ENCODE measurements around the gene RCAN2. TPM values are rescaled to one million over a fixed set of nuclear protein-coding genes. Genes with fewer than 3 reads are reported as not detected.

The RCAN2 gene
- total and polyA plus RNA-seq, 8 donors, result 1.7 to 19.0 (median 3.4) TPM

- intact Hi-C loops (cut with DNase I), result no loop called here
- Histone ChIP-seq H3K4me3 (no peak overlapping the region), H3K9me3 (no peaks in the 10 kb centered on the region), H3K36me3 (no peaks in the 10 kb centered on the region), H3K4me1 (peaks cover 6 to 14% (median 12%) of the 10 kb centered on the region in 3 donors), H3K27ac (no peak overlapping the region), H3K27me3 (no peaks in the 10 kb centered on the region)
- WGBS, 2 donors, result 64 to 74% methylated on average over 2 of the region's 2 CpGs
- FAIRE-seq (no peak), ATAC-seq (no peak), DNase-seq (no peak)
- TF ChIP-seq, protein P1, sequence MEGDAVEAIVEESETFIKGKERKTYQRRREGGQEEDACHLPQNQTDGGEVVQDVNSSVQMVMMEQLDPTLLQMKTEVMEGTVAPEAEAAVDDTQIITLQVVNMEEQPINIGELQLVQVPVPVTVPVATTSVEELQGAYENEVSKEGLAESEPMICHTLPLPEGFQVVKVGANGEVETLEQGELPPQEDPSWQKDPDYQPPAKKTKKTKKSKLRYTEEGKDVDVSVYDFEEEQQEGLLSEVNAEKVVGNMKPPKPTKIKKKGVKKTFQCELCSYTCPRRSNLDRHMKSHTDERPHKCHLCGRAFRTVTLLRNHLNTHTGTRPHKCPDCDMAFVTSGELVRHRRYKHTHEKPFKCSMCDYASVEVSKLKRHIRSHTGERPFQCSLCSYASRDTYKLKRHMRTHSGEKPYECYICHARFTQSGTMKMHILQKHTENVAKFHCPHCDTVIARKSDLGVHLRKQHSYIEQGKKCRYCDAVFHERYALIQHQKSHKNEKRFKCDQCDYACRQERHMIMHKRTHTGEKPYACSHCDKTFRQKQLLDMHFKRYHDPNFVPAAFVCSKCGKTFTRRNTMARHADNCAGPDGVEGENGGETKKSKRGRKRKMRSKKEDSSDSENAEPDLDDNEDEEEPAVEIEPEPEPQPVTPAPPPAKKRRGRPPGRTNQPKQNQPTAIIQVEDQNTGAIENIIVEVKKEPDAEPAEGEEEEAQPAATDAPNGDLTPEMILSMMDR (IDR thresholded peaks at IDR 0.05), result no peak
Measured at GRCh38 chr6:46513533-46513932, 22.3 kb upstream of the RCAN2 start.

DNA sequence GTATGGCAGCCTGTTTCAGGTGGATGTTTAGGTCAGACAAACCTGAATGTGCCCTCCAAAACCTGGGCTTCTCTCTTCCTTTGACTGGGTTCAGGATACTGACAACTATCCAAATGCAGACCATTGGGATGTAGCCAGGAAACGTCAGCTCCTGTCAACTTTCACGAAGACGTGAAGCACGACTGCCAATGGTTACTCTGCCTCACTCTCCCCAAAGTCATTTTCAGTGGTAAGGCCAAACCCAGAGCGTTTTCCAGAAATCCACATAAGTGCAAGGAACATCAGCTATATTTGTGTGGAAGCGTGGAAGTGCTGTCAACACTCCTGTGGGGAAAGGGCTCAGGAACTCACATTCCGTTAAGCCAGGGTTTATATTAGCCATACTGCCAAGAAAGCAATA, 20.1 kb upstream of the RCAN2 start:
- DNase-seq, result no peak
- Histone ChIP-seq H3K27ac (peak overlapping the region in 1 of 4 donors; percentile 43), H3K4me1 (peaks cover 17 to 25% (median 23%) of the 10 kb centered on the region in 3 donors), H3K36me3 (no peaks in the 10 kb centered on the region), H3K4me3 (no peak overlapping the region), H3K27me3 (no peaks in the 10 kb centered on the region), H3K9me3 (no peaks in the 10 kb centered on the region)
- intact Hi-C loops (cut with DNase I), result no loop called here
- no peak for ATAC-seq
- TF ChIP-seq, protein P1 (IDR thresholded peaks at IDR 0.05), result no peak
- 70 to 79% methylated on average over 7 of the region's 7 CpGs for WGBS, 2 donors
- no peak for FAIRE-seq

DNA sequence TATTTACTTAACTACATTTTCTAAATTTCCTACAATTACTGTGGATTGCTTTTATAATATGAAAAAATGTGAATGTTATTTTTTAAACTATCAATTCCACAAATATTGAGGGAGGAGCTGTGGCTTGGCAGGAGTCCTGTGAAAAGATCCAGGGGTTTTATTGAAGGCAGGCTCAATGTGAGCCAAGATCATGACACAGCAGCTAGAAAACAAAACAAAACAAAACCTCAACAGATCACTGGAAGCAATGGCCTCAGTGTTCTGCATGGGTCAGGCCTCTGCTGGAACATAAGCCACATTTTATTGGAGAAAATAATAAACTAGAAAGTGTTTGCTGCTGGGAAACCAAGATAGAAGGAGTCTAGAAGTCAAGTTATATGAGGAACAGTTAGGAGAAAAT, 19.4 kb upstream of the RCAN2 start:
- no peaks in the 10 kb centered on the region for H3K9me3 ChIP-seq
- peak in 1 of 6 donors; percentile 28 for DNase-seq
- H3K4me3 ChIP-seq, result no peak overlapping the region
- peak overlapping the region in 2 of 4 donors; percentile 3 to 43 for H3K27ac ChIP-seq
- H3K27me3 ChIP-seq, result no peaks in the 10 kb centered on the region
- TF ChIP-seq, protein P1 (IDR thresholded peaks at IDR 0.05), result no peak
- no peak for FAIRE-seq
- intact Hi-C loops (cut with DNase I), result no loop called here
- H3K36me3 ChIP-seq, result no peaks in the 10 kb centered on the region
- ATAC-seq, result peak in 3 of 4 donors; percentile 49 to 64 (median 63)
- peaks cover 17 to 25% (median 23%) of the 10 kb centered on the region in 3 donors for H3K4me1 ChIP-seq

DNA sequence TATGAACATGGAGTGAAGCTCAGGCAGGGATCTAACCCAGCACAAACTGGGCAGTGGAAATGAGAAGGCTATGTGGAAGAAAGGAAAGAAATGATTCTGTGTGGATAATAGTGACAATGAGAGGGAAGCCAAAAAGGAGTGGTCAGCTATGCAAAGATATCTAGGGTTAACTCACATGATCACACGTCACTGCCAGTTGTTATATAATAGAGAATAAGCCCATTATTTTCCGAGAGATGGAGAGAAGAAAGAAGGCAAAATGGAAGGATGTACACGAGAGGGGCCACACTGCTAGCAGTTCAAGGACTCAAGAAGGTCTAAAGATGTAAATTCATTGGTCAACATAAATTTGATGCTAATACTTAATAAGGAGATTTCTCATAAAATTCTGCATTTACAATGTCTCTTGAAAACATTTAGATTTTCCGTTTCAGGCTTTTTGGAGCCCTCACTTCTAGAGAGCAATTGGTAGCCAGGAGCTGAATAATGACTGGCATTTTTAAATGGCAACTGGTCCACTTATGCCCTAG, 18.8 kb upstream of the RCAN2 start:
- 72 to 76% methylated on average over 4 of the region's 4 CpGs for WGBS, 2 donors
- ATAC-seq, result no peak
- Histone ChIP-seq H3K27me3 (no peaks in the 10 kb centered on the region), H3K4me1 (peaks cover 17 to 25% (median 23%) of the 10 kb centered on the region in 3 donors), H3K36me3 (no peaks in the 10 kb centered on the region), H3K9me3 (no peaks in the 10 kb centered on the region), H3K27ac (peak overlapping the region in 2 of 4 donors; percentile 3 to 43), H3K4me3 (no peak overlapping the region)
- no peak for FAIRE-seq
- intact Hi-C loops (cut with DNase I), result no loop called here
- no peak for DNase-seq
- TF ChIP-seq, protein P1 (IDR thresholded peaks at IDR 0.05), result no peak

GRCh38 chr6:46509063-46509462, 17.8 kb upstream of the RCAN2 start:
- TF ChIP-seq, protein P1 (IDR thresholded peaks at IDR 0.05), result no peak
- WGBS, 2 donors, result 9 to 13% methylated on average over 4 of the region's 4 CpGs
- DNase-seq (peak in 1 of 6 donors; percentile 21), ATAC-seq (peak; percentile 35 to 64 (median 50)), FAIRE-seq (no peak)
- H3K36me3 ChIP-seq, result no peaks in the 10 kb centered on the region
- intact Hi-C loops (cut with DNase I), result no loop called here
- H3K4me3 ChIP-seq, result no peak overlapping the region
- H3K27me3 ChIP-seq, result no peaks in the 10 kb centered on the region
- no peaks in the 10 kb centered on the region for H3K9me3 ChIP-seq
- peaks cover 17 to 25% (median 23%) of the 10 kb centered on the region in 3 donors for H3K4me1 ChIP-seq
- H3K27ac ChIP-seq, result peak overlapping the region in 3 of 4 donors; percentile 9 to 53 (median 44)

Measured in pancreas (tissue), 10 donors.